ENCODE data around the gene LYZL4.

The LYZL4 gene

DNA sequence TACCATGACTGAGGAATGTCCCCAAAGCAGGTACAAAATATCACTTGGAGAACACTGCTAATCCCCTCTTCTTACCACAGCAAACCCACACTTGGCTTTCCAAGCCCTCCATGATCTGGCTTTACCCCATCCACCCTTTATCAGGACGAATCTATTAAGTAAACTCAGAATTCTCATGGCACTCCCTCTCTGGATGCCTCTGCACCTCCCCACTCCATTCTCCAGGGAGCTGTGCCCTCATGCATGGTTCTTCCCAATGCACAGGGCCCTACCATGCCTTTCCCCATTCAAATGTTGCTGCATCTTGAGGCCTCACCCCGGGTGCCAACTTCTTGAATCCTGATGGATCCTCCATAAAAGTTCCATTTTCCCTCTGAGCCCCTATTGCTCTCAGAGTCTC is 2.3 kb downstream of the LYZL4 start:
- TF ChIP-seq PATZ1 (CRISPR knock-in tag; IDR thresholded peaks at IDR 0.05; ENCODE audit: borderline replicate concordance) (no peak), SNAI2 (CRISPR knock-in tag; IDR thresholded peaks at IDR 0.05) (no peak), POU6F1 (CRISPR knock-in tag; IDR thresholded peaks at IDR 0.05; ENCODE audit: borderline replicate concordance, low read depth) (no peak), CSRNP3 (CRISPR knock-in tag; IDR thresholded peaks at IDR 0.05) (no peak), GLIS3 (CRISPR knock-in tag; IDR thresholded peaks at IDR 0.05) (no peak), ZFP3 (CRISPR knock-in tag; IDR thresholded peaks at IDR 0.05) (no peak), TCF4 (CRISPR knock-in tag; IDR thresholded peaks at IDR 0.05; ENCODE audit: borderline replicate concordance) (no peak), ZNF565 (CRISPR knock-in tag; conservative IDR thresholded peaks at IDR 0.05; ENCODE audit: low read depth) (no peak), ZNF70 (CRISPR knock-in tag; IDR thresholded peaks at IDR 0.05) (no peak), ISL1 (CRISPR knock-in tag; IDR thresholded peaks at IDR 0.05) (no peak), BACH2 (CRISPR knock-in tag; IDR thresholded peaks at IDR 0.05; ENCODE audit: borderline replicate concordance) (no peak), CSDC2 (CRISPR knock-in tag; IDR thresholded peaks at IDR 0.05) (no peak), PPARA (CRISPR knock-in tag; IDR thresholded peaks at IDR 0.05; ENCODE audit: borderline replicate concordance) (no peak), TOX (CRISPR knock-in tag; IDR thresholded peaks at IDR 0.05; ENCODE audit: borderline replicate concordance) (no peak)
- no peak for ATAC-seq

- TF ChIP-seq TCF4 (CRISPR knock-in tag; IDR thresholded peaks at IDR 0.05; ENCODE audit: borderline replicate concordance), result no peak
- TF ChIP-seq OSR1 (CRISPR knock-in tag; IDR thresholded peaks at IDR 0.05), result no peak
- no peak for TF ChIP-seq ARNTL (CRISPR knock-in tag; IDR thresholded peaks at IDR 0.05; ENCODE audit: borderline replicate concordance, low read depth)
- no peak for TF ChIP-seq ZC3H10 (CRISPR knock-in tag; IDR thresholded peaks at IDR 0.05)
- TF ChIP-seq CREB5 (CRISPR knock-in tag; IDR thresholded peaks at IDR 0.05; ENCODE audit: low read depth), result no peak
- no peak for TF ChIP-seq RARB (CRISPR knock-in tag; IDR thresholded peaks at IDR 0.05)
- TF ChIP-seq ZNF70 (CRISPR knock-in tag; IDR thresholded peaks at IDR 0.05), result no peak
- no peak for TF ChIP-seq ZFP3 (CRISPR knock-in tag; IDR thresholded peaks at IDR 0.05)
- no peak for TF ChIP-seq ZNF565 (CRISPR knock-in tag; conservative IDR thresholded peaks at IDR 0.05; ENCODE audit: low read depth)
- TF ChIP-seq TOX (CRISPR knock-in tag; IDR thresholded peaks at IDR 0.05; ENCODE audit: borderline replicate concordance), result no peak
- TF ChIP-seq, protein P1, sequence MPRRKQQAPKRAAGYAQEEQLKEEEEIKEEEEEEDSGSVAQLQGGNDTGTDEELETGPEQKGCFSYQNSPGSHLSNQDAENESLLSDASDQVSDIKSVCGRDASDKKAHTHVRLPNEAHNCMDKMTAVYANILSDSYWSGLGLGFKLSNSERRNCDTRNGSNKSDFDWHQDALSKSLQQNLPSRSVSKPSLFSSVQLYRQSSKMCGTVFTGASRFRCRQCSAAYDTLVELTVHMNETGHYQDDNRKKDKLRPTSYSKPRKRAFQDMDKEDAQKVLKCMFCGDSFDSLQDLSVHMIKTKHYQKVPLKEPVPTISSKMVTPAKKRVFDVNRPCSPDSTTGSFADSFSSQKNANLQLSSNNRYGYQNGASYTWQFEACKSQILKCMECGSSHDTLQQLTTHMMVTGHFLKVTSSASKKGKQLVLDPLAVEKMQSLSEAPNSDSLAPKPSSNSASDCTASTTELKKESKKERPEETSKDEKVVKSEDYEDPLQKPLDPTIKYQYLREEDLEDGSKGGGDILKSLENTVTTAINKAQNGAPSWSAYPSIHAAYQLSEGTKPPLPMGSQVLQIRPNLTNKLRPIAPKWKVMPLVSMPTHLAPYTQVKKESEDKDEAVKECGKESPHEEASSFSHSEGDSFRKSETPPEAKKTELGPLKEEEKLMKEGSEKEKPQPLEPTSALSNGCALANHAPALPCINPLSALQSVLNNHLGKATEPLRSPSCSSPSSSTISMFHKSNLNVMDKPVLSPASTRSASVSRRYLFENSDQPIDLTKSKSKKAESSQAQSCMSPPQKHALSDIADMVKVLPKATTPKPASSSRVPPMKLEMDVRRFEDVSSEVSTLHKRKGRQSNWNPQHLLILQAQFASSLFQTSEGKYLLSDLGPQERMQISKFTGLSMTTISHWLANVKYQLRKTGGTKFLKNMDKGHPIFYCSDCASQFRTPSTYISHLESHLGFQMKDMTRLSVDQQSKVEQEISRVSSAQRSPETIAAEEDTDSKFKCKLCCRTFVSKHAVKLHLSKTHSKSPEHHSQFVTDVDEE (CRISPR knock-in tag; IDR thresholded peaks at IDR 0.05), result no peak
- no peak for TF ChIP-seq ZNF8 (CRISPR knock-in tag; IDR thresholded peaks at IDR 0.05)
- no peak for TF ChIP-seq GLIS3 (CRISPR knock-in tag; IDR thresholded peaks at IDR 0.05)
- TF ChIP-seq SNAI2 (CRISPR knock-in tag; IDR thresholded peaks at IDR 0.05), result no peak
- ATAC-seq, result no peak
Measured at GRCh38 chr3:42406727-42407450, 3.5 kb downstream of the LYZL4 start.
